Mesenteric fat pad (tissue), 1 donor: ENCODE data around the gene UQCC2. TPM values are rescaled to one million over a fixed set of nuclear protein-coding genes. Genes with fewer than 3 reads are reported as not detected.

Source experiments
- DNase-seq: peaks from one replicate; pipeline ENCODE4 v3.0.0-alpha.2; 2020; ENCODE audit warnings: low spot score
- total RNA-seq: library from RNA; stranded (reverse); fragmentation: NEBNext Ultra II Directional; extraction: Animal tissue kit (Norgen Biotek cat#: 25700); gene quantifications from one replicate; pipeline ENCODE4 v1.2.1, GENCODE V29; 2021
- donor health status: DM: yes; HTN: yes; CAD: no.

UQCC2 gene
- total RNA-seq, 1 donor from 2014 or later, result 47.0 TPM

DNA sequence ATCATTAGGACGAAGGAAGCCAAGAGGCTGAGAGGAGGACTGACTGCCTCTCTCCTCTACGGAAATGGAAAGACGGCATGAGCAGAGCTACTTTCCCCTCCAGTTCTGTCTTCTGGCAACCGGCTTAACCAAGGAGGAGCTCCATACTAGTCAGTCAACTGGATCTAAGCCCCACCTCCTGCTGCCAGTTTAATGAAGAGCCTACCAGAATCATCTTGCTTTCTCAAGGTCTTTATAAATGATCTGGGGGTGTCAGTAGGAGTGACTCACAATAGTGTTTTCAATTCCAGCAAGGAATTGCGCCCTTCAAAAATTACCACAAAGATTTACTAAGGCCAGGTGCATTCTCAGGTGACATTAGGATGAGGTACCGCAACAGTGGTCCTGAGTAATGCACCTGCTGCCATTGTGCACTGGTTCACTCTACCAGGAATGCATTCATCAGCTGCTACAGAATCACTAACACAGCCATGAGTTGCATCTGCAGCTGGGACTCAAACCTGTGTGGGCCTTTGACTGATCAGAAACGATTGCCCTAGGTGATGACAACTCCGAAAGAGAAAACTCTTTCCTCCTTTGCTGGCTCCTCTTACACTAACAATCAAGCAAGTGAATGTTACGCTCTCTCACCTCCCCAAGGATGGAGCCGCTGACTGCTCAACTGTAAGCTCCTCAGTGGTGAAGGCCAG is 2.8 kb downstream of the UQCC2 start:
- no peak for DNase-seq

DNA sequence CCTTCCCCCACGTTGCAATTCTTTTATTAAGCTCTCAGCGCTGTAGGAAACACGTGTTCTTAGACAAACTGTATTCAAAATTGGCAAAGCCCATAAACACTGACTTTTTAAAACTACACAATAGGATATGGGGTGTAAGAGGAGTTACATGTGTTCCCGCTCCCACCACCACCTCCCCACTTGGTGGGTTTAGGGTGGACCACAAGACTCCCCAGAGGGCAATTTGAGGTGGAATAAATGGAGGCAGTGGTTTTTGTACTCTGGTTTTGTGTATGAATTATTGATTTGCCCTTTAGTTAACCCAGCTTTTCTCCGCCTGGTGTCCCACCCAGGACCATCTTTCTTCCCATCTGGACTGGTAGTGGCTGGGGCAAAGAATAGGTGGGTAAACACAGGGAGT is 3.7 kb downstream of the UQCC2 start:
- no peak for DNase-seq

DNA sequence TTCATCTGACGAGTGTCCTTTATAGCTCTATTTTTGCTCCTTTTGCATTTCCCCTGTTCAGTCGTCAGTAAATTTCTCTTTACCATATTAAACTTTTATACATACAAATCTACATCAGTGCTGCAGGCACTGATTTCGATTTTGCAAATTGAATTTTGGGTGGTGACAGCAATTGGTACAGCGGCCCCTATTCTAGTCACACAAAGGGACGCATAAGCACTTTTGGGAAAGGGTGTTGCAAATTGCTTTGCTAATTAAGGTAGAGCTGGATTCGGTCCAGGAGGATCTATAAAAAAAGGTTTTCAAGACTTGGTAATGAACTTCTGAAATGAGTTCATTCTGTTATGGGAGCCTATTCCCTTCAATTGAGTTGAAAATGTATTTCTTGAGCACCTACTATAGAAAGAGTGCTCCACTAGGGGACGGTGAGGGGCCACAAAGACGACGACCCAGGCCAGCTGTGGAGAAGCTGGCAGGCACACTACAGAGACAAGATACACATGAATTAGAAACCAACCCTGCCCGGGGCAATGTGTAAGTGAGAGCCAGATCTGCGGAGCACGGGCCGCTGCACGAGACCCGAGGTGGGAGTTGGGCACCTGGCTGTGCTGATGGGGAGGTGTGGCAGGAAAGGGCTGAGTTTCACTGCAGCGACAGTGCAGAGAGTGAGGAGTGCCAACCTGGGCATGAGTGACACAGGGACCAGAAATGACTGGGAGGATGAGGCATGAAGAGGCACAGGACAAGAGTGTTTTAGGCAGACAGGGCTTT is 5.4 kb downstream of the UQCC2 start:
- DNase-seq, result no peak

DNA sequence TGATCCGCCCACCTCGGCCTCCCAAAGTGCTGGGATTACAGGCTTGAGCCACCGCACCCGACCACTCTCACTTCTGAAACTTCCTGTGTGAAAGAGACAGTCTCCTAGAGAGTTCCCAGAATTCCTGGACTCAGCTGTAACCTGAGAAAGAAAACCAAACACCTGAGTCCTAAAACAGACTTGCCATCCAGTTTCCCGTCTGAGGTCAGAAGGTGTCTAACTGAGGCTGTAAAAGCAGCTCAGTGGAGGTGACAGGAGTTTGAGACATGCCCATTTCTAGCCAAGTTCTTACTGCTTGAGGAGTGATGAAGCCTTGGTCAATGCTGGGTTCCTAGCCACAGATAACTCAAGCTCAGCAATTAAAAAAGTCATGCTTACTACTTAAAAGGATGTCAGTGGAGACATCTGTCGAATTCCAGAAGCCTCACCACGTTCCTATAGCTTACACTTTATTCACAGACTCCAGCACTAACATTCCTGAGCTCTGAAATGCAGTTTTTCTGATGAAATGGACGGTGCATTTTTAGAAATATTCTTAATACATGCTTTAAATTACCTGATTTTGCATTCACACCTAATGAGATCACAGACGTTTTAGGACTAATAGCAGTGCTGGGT is 6.1 kb downstream of the UQCC2 start:
- no peak for DNase-seq

DNA sequence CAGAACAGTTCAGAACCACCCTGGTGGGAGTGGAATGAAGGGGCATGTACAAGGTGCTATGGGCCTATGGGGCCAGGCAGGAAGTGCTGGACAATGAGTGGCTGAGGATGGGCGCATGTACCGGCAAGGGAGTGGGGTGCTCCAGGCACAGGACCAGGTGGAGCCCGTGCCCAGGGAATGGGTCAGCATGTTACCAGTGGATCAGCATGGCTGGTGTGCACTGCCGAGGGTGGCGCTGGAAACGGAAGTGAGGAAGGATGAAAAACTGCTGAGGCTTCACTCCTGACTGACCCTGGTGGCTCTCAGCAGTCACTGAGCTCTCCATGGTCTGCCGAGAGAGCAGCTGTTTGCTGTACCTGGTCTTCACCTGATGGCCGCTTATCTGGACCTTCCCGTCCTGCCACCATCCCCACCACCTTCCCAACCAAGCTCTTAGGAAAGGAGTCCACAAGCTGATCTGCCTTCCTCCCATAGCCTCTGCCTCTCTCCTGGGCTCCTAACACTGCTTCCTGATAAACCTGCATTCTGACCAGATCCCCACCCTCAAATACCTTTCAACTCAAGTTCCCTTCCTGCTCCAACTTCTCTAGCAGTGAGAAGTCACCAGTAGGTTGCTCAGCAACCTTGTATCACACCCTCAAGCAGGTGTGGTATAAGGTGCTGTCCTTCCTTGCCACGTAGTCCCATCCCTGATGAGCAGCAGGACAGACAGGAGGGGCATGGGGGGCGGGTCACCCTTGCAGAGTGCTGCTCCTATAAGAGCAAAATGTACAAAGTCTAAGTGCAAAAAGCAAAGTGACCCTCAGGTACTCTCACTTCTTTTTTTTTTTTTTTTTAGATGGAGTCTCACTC is 7.1 kb downstream of the UQCC2 start:
- no peak for DNase-seq

DNA sequence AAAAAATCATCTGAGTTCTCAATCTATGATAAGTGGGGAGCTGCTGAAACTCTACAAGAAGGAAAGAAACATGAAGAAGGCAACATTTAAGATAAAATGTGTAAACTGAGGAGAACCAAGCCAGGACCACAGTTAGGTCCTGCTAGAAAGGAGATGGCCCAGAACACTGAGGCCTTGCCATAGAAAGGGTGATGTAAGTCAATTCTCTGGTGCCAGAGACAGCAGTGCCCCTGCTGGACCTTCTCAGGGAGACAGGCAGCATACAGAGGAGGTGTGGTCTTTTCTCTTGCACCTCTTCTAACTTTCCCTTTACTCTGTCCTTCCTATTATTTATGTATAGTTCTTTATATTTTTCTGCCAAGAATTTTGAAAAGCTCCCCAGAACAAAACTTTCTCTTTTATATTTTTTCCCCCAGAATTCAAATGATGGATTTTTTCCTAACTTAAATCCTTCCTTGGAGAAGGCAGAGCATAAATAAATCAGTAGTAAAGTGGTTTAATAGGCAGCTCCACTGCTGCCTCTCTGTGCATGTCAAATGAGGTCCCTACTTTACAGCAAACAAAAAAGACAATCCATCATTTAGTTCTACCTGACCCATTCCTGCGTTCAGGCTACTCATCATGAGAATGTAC is 9.0 kb downstream of the UQCC2 start:
- no peak for DNase-seq

DNA sequence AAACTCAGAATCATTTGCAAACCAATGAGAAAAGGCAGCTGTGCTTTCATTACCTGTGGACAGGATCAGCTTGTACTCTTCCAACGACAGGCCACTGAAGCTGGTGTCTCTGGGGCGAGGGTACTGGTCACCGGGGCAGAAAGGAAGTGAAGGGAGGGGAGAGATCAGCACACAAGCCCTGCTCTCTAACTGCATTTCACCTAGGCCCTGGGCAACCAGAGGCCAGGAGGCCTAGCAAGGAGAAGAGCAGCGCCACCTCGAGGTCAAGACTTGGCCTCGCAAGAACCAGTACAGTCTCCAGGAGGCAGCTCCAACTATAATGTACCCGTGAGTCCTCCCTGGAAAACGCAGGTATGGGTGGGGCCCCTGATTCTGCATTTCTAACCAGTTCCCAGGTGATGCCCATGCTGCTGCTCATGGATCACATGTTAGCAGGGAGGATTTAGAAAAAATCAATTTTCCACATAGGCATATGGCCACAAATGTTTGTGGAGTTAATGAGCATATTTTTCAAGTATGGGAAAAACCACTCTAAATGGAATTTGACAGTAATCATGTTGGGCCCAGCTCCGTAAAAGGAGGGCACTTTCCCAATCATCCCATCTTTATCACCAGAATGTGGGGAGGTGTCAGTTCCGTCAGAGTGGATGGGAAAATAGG is 11.0 kb downstream of the UQCC2 start:
- DNase-seq, result no peak

DNA sequence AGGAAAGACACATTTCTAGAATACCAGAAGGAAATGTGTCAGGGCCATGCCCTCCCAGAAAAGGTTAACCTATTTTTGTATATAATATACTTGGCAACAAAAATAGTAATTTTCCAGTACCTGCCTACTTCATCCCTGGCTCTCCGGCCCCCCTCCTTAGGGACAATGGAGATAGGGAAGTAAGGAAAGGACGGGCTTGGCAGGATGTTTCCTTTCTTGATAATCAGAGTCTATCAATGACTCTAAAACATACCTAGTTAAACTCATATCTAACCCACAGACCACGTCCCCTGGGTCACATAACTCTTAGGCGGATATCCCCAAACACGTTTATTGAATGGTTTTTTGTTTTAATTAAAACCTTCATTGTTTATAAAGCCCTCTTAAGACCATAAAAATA is 11.8 kb downstream of the UQCC2 start:
- no peak for DNase-seq

DNA sequence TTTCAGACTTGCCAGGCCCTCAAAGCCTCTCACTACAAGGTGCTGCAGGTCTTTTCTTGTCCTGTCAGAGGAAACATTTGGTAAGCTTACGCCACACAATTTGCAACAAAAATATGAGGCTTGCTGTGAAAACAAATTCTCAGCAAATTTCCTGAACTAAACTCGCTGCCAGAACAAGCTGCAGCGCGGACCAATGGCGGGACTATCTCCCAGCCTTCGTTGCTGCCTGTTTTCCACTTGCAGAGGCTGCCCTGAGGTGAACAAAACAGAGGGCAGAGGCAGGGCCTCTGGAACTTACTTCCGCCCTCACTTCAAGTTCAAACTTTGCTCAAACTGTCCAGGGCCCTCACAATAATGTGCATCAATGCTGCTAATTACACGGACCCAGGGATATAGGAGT is 12.4 kb downstream of the UQCC2 start:
- no peak for DNase-seq

DNA sequence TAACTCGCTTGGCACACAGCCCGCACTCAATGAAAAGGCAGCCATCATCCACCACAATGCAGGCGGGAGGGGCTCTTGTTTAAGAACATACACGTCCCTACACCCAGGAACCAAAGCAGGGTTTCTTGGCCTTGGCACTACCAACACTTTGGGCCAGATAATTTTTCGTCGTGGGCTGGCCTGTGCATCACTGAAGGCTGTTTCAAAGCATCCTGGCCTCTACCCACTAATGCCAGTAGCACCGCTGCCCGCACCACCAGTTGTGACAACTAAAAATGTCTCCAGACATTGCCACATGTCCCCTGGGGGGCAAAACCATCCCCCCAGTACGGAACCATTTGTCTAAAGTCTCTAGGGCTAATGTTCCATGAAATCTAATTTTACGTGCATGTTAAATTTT is 13.0 kb downstream of the UQCC2 start:
- DNase-seq, result no peak

DNA sequence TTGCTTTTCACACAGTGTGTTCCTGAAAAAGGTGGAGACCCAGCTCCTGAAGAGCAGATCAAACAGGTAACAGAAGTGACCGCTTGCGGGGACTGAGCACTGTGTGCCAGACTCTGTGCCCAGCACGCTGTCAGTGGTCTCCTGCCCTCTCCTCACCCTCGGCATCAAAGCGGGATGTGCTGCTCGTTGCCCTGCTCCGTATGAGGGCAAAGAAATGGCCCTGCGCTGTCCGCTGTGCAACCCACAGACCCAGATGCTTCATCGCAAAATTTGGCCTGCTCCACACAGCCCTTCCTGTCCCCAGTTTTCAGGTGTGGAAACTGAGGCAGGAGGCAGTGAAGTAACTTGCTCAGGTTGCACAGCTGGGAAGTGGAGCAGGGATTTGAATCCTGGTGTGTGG is 13.7 kb downstream of the UQCC2 start:
- no peak for DNase-seq

DNA sequence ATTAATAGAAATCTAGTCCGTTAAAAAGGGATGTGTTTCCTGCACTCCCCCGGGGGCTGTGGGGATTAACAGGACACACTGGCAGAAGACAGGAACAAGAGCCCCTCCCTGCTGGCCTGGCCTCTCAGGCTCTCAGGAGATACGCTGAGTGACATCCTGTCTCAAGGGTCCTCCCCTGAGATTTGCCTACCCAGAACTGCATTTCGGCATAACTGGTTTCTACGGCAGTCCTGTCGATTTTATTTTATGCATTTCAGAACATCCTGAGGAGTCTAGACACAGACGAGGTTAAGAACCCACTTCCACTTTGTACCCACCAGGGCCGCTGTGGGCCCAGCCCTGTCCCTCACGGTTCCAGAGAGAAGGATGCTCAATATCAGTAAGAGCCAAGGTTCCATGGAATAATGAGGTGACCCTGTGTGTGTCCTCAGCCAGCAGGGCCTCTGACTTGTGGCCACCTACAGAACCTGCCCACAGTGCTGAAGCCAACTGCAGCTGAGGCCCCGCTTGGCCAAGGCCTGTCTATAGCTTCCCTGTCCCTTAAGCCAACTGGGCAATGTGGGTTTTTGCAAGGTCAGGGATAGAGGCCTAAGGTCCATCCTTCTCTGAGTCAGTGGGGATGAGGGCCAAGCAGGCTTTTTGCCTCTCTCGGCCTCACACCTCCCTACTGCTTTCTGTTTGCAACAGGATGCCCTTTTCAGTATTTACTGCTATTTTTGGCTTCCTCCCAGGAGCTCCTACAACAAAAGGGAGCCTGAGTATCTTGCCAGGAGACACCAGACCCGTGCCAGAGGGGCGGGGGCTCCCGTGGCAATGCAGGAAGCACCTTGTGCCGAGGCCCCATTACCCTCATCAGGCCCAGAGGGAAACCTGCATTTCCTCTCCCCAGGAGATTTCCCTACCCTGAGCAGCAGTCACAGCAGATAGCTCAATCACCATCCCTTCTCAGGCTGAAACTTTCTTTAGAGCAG is 14.7 kb downstream of the UQCC2 start:
- no peak for DNase-seq

DNA sequence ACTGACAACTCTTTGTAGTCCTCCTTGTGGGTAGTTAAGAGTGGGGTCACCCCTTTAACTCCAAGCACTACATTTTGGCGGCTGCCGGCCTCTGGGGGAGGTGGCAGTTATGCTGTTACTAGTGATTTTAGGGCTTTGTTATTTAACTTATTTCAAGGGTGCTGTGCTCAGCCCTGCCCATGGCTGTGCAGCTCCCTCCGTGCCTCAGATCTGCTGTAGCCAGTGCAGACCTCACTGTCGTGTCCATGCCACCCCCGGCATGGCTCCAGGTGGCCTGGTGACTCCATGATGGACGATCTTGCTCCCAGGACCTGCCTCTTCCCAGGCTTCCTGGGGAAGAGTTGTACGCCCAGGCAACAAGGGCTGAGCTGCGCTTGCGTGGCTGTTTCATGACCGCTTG is 15.4 kb downstream of the UQCC2 start:
- no peak for DNase-seq

DNA sequence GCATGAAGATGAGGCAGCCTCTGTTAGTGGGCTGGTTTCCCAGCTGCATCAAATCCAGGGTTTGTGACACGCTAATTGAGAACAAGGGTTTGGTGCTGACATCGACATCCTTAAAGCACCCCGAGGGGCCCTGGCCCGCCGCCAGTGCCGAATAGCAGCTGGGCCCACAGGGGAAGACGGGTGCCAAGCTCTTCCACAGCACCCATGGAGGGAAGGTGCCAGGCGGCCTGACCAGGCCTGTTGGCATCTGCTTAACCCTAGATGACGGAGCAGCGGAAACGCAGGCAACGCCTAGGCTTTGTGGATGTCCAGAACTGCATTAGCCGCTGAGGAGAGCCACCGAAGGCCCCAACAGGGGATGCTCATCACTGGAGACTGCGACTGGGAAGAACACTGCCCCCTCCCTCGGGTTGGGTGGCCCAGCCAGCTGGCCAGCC is 16.0 kb downstream of the UQCC2 start:
- DNase-seq, result no peak

DNA sequence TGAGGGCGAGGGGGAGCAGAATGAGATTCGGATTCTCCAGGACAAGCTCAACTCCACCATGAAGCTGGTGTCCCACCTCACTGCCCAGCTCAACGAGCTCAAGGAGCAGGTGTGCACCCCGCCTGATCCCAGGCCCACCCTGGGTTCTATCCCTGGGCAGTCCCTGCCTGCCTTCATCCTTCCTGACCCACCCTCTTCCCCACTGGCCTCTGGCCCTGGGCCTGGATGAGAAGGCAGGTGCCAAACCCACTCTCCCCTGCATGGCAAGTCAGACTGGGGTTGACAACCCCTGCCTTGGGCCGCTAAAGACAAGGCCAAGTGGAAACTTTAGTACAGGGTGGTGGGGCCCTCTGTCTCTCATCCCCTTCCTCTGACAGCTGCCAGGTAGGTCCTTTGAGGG is 16.5 kb downstream of the UQCC2 start:
- DNase-seq, result no peak

DNA sequence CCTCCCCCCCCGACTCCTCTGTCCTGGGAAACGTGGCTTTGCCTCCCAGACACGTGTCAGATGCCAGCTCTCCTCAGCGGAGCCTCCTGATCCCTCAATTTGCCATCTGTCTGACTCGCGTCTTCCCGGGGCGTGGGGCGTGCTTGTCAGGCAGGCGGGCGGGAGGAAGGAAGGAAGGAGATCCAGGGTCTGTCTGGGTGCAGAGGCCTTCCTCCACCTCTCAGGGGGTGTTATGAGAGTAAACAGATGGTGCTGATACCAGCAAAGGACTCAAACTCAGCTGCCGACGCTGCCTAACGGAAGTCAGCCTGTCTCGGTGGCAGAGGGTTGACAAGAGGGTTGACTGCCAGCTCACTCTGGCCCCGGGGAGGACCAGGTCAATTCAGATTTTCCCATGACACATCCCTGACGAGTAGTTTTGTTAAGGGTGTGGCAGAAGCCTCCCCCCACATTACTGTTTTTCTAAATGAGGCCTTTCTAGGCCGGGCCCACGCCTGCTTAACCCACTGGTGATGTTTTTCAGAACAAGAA is 17.0 kb downstream of the UQCC2 start:
- no peak for DNase-seq

DNA sequence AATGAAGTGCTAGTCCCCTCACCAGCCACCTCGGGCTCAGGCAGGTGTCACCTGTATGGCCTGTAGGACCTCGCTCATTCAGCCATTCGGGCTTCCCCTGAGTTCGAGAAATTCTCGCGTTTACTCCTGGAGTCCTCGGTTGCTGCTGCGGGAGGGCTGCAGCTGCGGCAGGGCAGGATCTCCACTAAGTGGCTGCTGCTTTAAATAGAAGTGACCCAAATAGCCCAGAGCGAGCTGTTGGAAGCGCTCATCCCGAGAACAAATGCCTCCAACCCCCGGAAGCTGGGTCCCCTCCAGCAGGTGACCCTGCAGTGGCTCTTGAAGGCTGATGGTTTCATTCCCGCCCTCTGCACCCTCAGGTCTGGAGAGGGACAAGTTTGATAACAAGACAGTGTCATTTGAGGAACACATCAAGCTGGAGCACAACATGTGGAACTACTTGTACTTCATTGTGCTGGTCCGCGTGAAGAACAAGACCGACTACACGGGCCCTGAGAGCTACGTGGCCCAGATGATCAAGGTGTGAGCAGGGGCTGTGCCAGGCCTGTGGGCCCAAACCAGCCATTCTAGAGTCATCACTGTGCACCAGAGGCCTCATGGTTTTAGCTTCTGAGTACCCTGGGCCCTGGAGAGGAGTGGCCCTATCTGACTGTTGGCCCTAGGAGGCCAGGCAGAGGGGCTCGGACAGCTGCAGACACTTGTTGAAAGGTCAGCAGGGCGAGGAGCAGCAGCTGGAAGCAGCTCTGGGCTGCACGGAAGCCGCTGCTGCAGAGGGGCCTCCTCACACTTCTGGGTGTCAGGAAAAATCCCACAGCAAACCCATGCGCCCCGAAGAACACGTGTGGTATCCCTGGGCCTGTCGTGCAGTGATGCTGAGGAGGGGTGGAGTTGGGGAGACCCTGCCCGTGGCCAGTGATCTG is 18.1 kb downstream of the UQCC2 start:
- no peak for DNase-seq

DNA sequence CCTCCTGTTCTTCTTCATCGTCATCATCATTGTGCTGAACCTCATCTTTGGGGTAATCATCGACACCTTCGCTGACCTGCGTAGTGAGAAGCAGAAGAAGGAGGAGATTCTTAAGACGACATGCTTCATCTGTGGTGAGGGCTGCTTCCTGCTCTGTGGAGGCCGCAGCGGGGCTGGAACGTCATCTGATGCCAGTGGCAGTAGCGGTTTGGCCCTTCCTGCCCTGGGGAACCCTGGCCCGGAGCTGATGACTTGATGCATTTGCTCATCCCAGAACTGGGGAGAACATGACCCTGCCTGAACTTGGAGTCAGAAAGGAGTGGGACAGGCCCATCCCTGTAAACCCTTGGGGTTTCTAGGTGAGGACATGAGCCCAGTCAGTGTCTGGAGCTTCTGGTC is 18.7 kb downstream of the UQCC2 start:
- DNase-seq, result no peak
